WTC11 (cell line): ENCODE results near the gene FBXL13.

Source experiments
- CBFB ChIP-seq: sonication (generic); formaldehyde crosslinking; IDR thresholded peaks from 2 replicates; pipeline ENCODE4 v1.8.1; 2022; ENCODE audit warnings: mild to moderate bottlenecking, low read depth, missing genetic modification reagents
- IRF2 ChIP-seq: sonication (generic); formaldehyde crosslinking; IDR thresholded peaks from 2 replicates; pipeline ENCODE4 v1.8.0; 2022; ENCODE audit warnings: low read depth, missing genetic modification reagents, borderline replicate concordance
- SP1 ChIP-seq: sonication (generic); formaldehyde crosslinking; conservative IDR thresholded peaks from 2 replicates; pipeline ENCODE4 v1.8.1; 2022; ENCODE audit warnings: missing genetic modification reagents
- ZNF263 ChIP-seq: sonication (generic); formaldehyde crosslinking; IDR thresholded peaks from 2 replicates; pipeline ENCODE4 v1.8.1; 2022; ENCODE audit warnings: low read depth, mild to moderate bottlenecking, moderate library complexity, missing genetic modification reagents
- TF ChIP-seq, protein P1 (sequence below): fragments of 200-600 bp; IDR thresholded peaks from 2 replicates; pipeline ENCODE4 v1.8.0; 2022; ENCODE audit warnings: antibody characterized with exemption
- TF ChIP-seq, protein P2 (sequence below): sonication (generic); formaldehyde crosslinking; IDR thresholded peaks from 2 replicates; pipeline ENCODE4 v1.8.1; 2023; ENCODE audit warnings: mild to moderate bottlenecking, missing genetic modification reagents
- TF ChIP-seq, protein P3 (sequence below): sonication (generic); formaldehyde crosslinking; IDR thresholded peaks from 2 replicates; pipeline ENCODE4 v1.8.0; 2023; ENCODE audit warnings: missing genetic modification reagents

DNA sequence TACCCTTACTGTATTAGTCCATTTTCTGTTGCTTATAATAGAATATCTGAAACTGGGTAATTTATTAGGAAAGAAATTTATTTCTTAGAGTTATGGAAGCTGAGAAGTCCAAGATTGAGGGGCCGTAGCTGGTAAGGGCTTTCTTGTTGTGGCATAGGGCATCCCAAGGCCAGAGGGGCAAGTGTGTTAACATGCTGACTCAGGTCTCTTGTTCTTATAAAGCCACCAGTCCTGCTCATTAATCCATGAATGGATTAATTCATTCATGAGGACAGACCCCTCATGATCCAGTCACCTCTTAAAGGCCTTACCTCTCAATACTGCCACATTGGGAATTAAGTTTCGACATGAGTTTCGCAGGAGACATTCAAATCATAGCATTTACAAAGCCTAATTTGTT is 2.7 kb upstream of the FBXL13 start:
- TF ChIP-seq, protein P1, sequence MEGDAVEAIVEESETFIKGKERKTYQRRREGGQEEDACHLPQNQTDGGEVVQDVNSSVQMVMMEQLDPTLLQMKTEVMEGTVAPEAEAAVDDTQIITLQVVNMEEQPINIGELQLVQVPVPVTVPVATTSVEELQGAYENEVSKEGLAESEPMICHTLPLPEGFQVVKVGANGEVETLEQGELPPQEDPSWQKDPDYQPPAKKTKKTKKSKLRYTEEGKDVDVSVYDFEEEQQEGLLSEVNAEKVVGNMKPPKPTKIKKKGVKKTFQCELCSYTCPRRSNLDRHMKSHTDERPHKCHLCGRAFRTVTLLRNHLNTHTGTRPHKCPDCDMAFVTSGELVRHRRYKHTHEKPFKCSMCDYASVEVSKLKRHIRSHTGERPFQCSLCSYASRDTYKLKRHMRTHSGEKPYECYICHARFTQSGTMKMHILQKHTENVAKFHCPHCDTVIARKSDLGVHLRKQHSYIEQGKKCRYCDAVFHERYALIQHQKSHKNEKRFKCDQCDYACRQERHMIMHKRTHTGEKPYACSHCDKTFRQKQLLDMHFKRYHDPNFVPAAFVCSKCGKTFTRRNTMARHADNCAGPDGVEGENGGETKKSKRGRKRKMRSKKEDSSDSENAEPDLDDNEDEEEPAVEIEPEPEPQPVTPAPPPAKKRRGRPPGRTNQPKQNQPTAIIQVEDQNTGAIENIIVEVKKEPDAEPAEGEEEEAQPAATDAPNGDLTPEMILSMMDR: no peak
- TF ChIP-seq, protein P2, sequence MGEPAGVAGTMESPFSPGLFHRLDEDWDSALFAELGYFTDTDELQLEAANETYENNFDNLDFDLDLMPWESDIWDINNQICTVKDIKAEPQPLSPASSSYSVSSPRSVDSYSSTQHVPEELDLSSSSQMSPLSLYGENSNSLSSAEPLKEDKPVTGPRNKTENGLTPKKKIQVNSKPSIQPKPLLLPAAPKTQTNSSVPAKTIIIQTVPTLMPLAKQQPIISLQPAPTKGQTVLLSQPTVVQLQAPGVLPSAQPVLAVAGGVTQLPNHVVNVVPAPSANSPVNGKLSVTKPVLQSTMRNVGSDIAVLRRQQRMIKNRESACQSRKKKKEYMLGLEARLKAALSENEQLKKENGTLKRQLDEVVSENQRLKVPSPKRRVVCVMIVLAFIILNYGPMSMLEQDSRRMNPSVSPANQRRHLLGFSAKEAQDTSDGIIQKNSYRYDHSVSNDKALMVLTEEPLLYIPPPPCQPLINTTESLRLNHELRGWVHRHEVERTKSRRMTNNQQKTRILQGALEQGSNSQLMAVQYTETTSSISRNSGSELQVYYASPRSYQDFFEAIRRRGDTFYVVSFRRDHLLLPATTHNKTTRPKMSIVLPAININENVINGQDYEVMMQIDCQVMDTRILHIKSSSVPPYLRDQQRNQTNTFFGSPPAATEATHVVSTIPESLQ (CRISPR knock-in tag): no peak
- no peak for TF ChIP-seq CBFB (CRISPR knock-in tag)
- TF ChIP-seq, protein P3, sequence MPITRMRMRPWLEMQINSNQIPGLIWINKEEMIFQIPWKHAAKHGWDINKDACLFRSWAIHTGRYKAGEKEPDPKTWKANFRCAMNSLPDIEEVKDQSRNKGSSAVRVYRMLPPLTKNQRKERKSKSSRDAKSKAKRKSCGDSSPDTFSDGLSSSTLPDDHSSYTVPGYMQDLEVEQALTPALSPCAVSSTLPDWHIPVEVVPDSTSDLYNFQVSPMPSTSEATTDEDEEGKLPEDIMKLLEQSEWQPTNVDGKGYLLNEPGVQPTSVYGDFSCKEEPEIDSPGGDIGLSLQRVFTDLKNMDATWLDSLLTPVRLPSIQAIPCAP: no peak
- no peak for TF ChIP-seq IRF2 (CRISPR knock-in tag)
- no peak for TF ChIP-seq SP1
- no peak for TF ChIP-seq ZNF263 (CRISPR knock-in tag)
